Measurements from ENCODE around the gene ZNHIT2.

- TF ChIP-seq CTCF (conservative IDR thresholded peaks at IDR 0.05) (no peak), ZFX (IDR thresholded peaks at IDR 0.05) (no peak)
Observed at GRCh38 chr11:65089621-65090020, 27.9 kb downstream of the ZNHIT2 start.

All from C4-2B (cell line).